GM03348 (cell line): ENCODE measurements around the gene NAV2.
"Not testable (repeated sequence)": the region's sequence is repeated elsewhere in the genome, so short reads cannot be mapped to it uniquely, and the experiment has no call there.

ENCODE experiments used
- DNase-seq: peaks from one replicate; pipeline ENCODE4 v3.0.0; 2012; ENCODE audit warnings: low spot score

The NAV2 gene

GRCh38 chr11:20113149-20113438, 400.5 kb downstream of the NAV2 start:
- DNase-seq, result no peak

GRCh38 chr11:20114588-20114987, 402.0 kb downstream of the NAV2 start:
- no peak for DNase-seq

- no peak for DNase-seq
Measured at GRCh38 chr11:20116825-20117224, 404.2 kb downstream of the NAV2 start.

GRCh38 chr11:20117291-20117690, 404.7 kb downstream of the NAV2 start:
- no peak for DNase-seq

- no peak for DNase-seq
Measured at GRCh38 chr11:20118209-20118608, 405.6 kb downstream of the NAV2 start.

GRCh38 chr11:20119315-20119714, 406.7 kb downstream of the NAV2 start:
- no peak for DNase-seq

GRCh38 chr11:20120134-20120925, 407.7 kb downstream of the NAV2 start:
- no peak for DNase-seq

- DNase-seq, result no peak
Measured at GRCh38 chr11:20122131-20122530, 409.5 kb downstream of the NAV2 start.

GRCh38 chr11:20125927-20126326, 413.3 kb downstream of the NAV2 start:
- peak; percentile 65 for DNase-seq

- no peak for DNase-seq
Measured at GRCh38 chr11:20126724-20127123, 414.1 kb downstream of the NAV2 start.

GRCh38 chr11:20127671-20128527, 415.3 kb downstream of the NAV2 start:
- peak; percentile 87 for DNase-seq

GRCh38 chr11:20128528-20128825, 415.8 kb downstream of the NAV2 start:
- DNase-seq, result not testable (repeated sequence)

- DNase-seq, result no peak
Measured at GRCh38 chr11:20129665-20130064, 417.0 kb downstream of the NAV2 start.

- DNase-seq, result peak; percentile 84
Measured at GRCh38 chr11:20131788-20132666, 419.4 kb downstream of the NAV2 start.

- no peak for DNase-seq
Measured at GRCh38 chr11:20132667-20133039, 420.0 kb downstream of the NAV2 start.

GRCh38 chr11:20134991-20135736, 422.5 kb downstream of the NAV2 start:
- DNase-seq, result no peak

- no peak for DNase-seq
Measured at GRCh38 chr11:20137637-20138036, 425.0 kb downstream of the NAV2 start.

GRCh38 chr11:20138707-20139106, 426.1 kb downstream of the NAV2 start:
- no peak for DNase-seq

- DNase-seq, result peak; percentile 52
Measured at GRCh38 chr11:20154381-20154780, 441.7 kb downstream of the NAV2 start.

- no peak for DNase-seq
Measured at GRCh38 chr11:20155683-20156279, 443.1 kb downstream of the NAV2 start.

- no peak for DNase-seq
Measured at GRCh38 chr11:20156280-20156875, 443.7 kb downstream of the NAV2 start.
